Myocyte (in vitro differentiated cells): ENCODE results near the gene CCDC38. TPM values are rescaled to one million over a fixed set of nuclear protein-coding genes. Genes with fewer than 3 reads are reported as not detected.
"Not testable (repeated sequence)": the region's sequence is repeated elsewhere in the genome, so short reads cannot be mapped to it uniquely, and the experiment has no call there.

Source experiments
- DNase-seq: peaks from one replicate; pipeline ENCODE4 v3.0.0-alpha.2; 2012; ENCODE audit warnings: low read depth
- polyA plus RNA-seq: library from polyadenylated mRNA; unstranded; fragments of >200 nt; gene quantifications from one replicate; pipeline ENCODE4 v1.2.1, GENCODE V29; 2012; ENCODE audit warnings: missing spikeins
- total RNA-seq: library from RNA; depleted of rRNA; stranded (reverse); fragments of >200 nt; gene quantifications from 2 replicates; pipeline ENCODE4 v1.2.3, GENCODE V29; 2014

Gene CCDC38
- 0.08 TPM in 1 of 2 replicates, not detected in the other for total RNA-seq
- polyA plus RNA-seq = 0.08 TPM

DNA sequence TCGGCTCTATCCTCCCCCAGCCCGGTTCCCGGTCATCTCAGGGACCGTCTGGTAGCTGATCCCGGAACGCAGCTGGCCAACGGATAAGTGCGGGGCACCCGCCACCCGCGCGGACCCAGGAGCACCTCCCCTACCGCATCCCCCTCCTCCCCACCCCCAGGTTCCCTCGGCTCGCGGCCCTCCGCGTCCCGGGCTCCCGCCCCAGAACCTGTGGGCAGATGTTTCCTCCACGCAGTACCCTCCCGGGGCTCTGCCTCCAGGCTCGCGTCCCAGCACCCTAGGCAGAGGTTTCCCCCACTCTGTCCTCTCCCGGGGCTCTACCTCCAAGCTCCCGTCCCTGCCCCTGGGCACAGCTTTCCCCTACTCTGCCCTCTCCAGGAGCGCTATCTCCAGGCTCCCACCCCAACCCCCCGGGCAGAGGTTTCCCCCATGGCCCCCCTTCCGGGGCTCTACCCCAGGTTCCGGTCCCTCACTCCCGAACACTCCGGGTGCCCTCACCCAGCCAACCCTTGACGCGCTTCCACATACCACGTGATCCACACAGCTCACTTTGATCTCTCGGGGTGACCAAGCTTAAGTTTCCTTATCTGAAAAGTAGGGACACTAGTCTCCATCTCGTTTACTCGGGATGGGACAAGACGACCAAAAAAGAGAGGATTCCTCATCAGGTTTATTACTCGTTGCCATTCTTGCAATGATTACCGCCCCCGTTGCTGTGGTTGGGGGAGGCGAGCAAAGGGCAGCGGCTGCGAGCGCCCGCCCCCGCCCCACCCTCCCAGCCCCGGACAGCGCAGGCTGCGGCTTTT, at the start of gene CCDC38:
CCDC38 (minus strand) TSS at position 91 of the 806 bp plus-strand sequence. CDS start 6,105 bp downstream, outside the sequence.
- peak; percentile 88 for DNase-seq

GRCh38 chr12:95990136-95990535, 47.7 kb upstream of the CCDC38 start:
- DNase-seq = no peak

DNA sequence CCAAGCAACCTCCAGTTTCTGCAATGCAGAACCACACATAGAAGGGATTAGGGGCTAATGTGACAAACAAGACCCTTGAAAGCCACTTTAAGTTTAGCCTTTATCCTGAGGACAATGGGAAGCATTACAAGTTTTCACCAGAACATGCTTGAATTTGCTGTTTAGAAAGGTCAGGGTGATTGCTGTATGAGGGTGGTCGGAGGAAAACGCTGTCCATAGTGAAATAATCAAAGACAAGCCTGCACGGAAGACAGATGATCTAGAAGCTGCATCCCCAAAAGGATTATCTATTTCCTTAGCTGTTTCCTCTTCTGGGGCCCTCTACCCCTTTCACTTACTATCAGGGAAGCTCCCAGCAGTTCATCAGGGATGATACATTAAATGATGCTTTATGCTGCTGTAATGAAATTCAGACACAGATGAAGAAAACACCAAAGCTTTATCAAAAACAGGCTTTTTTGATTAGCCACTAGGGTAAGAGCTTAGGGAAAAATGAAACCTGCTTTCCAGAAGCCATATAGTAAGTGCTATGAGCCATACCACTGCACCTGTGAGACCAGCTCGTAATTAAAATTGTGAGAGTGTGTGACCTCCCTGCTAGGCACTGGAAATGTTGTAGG, 47.2 kb upstream of the CCDC38 start:
- DNase-seq = no peak

DNA sequence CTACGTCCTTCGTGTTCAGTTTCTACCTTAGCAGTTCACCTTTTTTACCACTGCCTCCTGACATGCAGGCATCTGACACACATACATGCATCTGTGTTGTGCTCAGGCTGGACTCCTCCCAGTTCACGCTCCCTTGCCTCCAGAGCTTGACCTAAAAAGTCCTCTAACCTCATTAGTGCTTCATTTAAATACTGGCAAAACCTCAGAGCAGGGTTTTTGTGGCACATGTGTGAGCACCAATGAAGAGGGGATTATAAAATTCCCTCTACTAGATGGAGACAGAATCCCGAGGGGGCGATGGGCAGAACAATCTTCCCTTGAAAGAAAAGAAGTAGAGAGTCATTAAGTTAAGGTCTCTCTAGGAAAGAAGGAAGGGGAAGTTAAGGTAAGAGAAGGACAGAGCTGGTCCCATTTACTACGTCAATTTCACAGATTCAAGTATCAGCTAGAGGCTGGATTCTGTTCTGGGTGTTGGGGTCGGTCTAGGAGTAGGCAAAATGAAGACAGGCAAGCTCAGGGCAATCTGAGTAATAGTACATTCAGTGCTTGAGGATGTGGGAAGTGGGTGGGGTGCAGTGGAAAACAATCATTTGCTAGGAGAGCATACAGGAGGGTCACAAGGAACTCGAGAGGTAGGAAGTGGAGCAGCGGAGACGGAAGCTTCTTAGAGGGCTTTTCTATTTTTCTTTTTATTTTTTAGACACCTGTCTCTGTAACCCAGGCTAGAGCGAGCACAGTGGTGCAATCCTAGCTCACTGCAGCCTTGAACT, 46.3 kb upstream of the CCDC38 start:
- no peak for DNase-seq

DNA sequence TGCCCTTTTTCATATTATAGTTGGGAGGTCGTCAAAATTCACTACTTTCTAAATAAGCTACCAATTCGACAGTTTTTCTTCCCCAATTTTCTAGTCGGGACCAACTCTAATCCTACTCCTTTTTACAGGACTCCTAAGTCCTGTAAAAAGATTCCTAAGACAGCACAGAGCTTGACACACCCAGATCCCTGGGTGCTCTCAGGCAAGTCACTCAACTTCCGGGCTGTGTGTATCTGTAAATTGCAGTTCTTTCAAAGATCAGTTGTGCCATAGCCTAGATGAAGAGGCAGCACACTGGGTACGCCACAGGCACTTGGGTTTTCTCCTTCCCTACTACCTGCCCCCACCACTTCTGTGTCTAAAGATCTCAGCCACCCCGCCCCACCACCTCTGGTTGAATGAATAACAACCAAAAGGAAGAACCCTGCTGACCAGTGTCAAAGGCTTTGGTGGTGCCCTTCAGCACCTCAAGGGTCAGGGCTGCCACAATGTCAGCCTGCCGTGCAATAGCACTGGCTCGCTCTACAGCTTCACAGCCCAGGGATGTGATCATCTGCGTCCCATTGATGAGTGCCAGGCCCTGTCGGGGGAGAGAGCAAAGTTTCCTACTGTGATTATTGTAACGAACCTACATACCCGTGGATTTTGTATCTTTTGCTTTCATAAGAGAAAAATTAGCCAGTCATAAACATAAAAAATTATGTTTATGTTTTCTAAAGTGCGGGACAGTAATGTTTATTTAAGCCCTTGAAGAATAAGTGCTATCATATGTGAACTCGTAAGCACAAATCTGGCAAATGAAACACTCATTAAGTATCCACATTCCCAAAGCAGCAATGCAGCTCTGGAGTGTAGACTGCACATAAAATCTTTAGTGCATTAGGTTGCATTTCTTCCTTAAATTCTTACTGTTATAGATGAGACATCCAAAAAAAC, 44.5 kb upstream of the CCDC38 start:
- DNase-seq = no peak

- no peak for DNase-seq
Measured at GRCh38 chr12:95984682-95985081, 42.3 kb upstream of the CCDC38 start.

DNA sequence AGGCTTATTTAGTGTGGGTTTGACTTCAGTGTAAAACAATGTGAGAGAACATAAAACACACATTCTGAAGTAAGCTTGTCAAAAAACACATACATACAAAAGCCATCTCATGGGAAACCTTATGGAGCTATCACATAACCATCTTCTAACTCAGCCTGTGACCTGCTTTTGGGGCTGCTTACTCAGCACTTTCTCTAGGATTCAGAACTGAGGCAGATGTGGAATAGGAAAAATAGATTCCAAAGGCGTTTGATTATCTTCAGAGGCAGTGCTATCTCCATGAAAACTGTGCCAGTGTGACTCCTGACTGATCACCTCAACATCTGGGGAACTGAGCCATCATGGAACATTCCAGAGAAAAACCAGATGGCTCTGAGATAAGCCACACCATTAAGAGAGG, 40.2 kb upstream of the CCDC38 start:
- no peak for DNase-seq

DNA sequence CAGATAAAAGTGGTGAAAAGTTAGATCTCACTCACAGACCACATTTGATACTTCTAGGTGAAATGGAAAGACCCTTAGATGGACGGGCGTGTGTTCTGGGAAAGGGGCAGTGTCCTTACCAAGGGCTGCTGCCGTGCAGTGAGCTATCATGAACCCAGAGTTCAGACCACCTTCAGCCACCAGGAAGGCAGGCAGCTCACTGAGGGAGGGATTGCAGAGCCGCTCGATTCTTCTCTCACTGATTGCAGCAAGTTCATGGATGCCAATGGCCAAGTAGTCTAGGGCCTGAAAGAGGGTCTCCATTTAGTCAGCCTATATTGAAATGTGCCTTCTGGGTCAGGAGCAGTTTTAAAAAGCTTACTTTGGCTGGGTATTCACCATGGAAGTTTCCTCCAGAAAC, 38.0 kb upstream of the CCDC38 start:
- no peak for DNase-seq

DNA sequence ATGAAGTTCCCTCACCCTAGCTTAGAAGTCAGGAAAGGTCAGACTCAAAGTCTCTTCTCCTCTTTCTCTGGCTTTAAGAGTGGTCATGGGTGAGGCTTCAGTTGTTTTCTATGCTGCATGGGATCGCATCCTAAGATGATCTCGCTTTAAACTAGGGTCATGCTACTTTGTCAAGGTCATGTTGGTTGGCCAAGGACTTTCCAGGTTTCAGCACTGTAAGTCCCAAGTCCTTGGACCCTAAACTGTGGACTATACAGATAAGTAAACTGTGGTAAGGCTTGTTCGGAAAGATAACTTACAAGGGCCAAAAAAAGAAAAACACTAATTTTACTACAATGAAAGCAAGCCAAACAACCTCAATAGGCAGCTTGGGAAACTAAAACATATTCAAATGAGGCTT, 36.4 kb upstream of the CCDC38 start:
- DNase-seq = no peak

- DNase-seq = no peak
Measured at GRCh38 chr12:95978351-95978750, 35.9 kb upstream of the CCDC38 start.

GRCh38 chr12:95977764-95978305, 35.4 kb upstream of the CCDC38 start:
- DNase-seq = no peak

DNA sequence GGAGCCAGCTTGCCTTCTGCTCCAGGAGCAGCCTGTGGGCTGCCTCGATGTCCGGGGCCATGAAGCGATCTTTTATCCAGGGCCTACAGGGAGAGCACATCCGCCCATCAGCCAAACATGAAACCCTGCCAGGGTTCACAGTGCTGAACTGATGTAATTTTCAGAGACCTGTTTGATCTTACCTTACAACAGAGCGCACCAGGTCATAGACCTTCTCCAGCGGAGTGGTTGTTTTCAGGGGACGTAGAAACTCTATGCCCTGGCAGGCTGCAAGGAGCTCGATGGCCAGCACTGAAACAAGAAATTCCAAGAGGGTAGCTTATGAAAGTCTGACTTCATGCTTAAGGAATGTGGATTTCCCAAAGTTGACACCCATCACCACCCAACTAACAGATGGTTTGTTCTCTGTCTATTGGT, 34.0 kb upstream of the CCDC38 start:
- DNase-seq = peak; percentile 25

DNA sequence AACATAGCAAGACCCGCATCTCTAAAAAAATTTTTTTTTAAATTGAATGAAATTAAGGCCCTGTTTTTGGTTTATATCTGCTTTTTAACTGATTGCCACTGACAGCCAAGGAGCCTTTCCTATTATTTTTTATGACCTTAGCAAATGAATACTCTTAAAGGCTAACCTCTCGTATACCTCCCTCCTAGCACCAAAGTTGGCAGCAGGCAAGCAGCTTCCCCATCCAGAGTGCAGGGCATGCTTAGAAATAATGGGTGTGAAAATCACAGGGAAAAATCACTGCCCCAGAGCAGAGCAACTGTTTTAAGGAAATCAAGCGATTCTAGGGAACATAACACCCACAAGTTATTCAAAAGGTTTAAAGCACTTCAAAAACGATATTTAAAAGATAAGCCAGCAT, 33.1 kb upstream of the CCDC38 start:
- DNase-seq = no peak

DNA sequence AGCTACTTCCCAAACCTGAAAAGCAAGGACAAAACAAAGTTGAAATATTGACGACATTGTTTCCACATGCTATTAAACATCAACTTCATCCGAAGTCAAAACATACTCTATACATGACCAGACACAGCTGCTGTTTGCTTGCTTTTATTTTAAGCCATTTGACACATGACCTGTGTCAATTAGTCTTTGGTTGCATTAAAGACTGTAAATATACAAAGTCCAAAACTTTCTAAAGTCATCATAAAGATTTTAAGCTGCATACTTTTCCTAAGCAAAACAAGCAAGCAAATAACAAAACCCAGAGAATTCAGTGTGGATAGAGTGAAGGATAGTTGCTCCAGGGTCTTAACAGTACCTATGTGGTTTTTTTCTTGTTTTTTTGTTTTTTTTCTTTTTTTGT, 31.9 kb upstream of the CCDC38 start:
- no peak for DNase-seq

DNA sequence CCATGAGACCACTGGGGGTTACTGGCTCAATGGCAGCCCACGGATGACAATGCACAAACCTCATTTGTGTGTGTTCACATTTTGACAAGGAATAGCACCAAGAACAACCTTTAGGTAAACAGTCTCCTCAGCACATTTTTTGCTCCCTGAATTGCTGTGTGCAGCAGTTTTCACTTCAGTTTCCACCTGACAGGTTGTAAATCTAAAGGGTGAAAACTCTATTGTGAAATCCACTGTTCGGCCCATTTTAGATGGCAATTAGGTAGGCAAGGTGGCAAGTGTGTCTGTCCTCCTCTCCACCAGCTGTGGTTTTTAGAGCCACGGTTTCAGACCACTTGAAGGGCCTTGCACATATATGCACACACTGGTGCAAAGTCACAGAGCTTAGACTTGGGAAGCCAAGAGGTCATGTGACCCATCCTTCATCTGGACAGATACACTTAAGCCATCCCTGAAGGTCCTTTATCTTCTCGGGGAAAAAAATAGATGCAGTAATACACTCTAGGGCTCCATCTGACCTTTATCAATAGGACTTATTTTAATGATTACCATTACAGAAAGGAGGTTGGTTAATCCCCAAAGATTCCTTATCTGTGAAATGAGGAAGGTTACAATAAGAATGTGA, 30.5 kb upstream of the CCDC38 start:
- DNase-seq = no peak

DNA sequence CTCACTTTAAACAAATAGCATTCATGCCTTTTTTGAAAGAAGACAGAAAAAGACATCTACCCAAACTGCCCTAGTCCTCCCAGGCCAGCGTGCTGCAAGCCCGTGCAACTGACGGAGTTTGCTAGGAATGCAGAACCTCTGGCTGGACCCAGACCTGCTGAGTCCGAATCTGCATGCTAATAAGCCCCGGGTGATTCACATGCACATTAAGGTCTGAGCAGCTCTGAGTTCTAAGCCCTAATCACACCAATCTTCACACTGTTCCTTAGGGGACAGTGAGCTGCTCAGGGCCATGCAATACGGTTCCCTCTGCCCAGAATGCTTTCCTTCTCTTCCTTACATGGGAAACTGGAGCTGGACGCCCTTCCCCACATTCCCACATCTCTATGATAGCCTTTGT, 28.5 kb upstream of the CCDC38 start:
- no peak for DNase-seq

DNA sequence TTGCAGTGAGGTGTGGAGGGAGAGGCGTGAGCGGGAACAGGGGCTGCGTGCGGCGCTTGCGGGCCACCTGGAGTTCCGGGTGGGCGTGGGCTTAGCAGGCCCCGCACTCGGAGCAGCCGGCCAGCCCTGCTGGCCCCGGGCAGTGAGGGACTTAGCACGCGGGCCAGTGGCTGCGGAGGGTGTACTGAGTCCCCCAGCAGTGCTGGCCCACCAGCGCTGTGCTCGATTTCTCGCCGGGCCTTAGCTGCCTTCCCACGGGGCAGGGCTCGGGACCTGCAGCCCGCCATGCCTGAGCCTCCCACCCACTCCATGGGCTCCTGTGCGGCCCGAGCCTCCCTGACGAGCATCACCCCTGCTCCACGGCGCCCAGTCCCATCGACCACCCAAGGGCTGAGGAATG, 26.7 kb upstream of the CCDC38 start:
- DNase-seq = not testable (repeated sequence)

GRCh38 chr12:95967301-95967700, 24.9 kb upstream of the CCDC38 start:
- DNase-seq = no peak

GRCh38 chr12:95966287-95966870, 24.0 kb upstream of the CCDC38 start:
- no peak for DNase-seq

GRCh38 chr12:95963096-95963495, 20.7 kb upstream of the CCDC38 start:
- no peak for DNase-seq
